ENCODE results near the gene ARMC3. TPM values are rescaled to one million over a fixed set of nuclear protein-coding genes. Genes with fewer than 3 reads are reported as not detected.
"Not testable (repeated sequence)": the region's sequence is repeated elsewhere in the genome, so short reads cannot be mapped to it uniquely, and the experiment has no call there.

ARMC3 gene
- total RNA-seq, 1 donor from 2014 or later: 0.23 TPM

DNA sequence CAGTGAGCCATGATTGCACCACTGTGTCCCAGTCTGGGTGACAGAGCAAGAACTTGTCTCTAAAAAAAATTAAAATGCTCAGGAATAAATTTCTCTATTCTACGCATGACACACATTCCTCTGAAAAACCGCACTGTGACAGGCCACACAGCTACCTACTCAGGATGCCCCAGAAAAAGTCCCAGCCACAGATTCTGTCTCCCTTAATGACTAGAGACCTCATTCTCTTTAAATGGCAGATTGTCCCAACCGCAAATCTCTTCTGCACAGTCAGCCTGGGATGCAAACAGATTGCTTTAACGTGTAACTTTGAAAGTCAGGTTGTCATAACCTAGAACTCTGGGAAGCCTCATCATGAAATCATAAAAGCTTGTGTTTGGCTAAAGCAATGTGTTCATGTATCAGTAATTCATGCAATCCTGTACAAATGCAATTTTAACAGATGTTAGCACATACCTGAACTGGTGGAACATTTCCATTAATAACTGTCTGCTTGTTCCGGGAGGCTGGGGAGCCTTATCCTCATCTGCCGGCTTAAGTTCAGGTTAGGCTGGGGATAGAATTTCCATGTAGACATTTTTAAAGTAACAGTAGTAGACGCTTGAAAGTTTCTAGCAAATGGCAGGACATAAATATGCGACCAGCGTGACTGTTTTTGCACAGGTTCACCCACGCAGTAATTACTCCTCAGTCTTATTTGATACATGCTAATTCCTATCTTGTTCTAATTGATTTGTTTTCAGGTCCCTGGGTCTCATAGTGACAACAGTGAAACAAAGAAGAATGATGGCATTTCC lies 141.4 kb downstream of the ARMC3 start:
- H3K79me2 ChIP-seq (ENCODE audit: insufficient read depth, low read length): no peaks in the 10 kb centered on the region
- FAIRE-seq: no peak
- Mint-ChIP-seq H3K9me3 (ENCODE audit: unreplicated experiment) (no peaks in the 10 kb centered on the region), H3K4me1 (ENCODE audit: low read depth, unreplicated experiment) (no peaks in the 10 kb centered on the region), H3K27ac (ENCODE audit: unreplicated experiment) (no peak overlapping the region), H3K27me3 (ENCODE audit: low read depth, unreplicated experiment) (peaks cover 9% of the 10 kb centered on the region), H3K4me3 (ENCODE audit: unreplicated experiment) (no peak overlapping the region), H3K36me3 (ENCODE audit: low read depth, unreplicated experiment) (no peaks in the 10 kb centered on the region)
- H3K4me1 ChIP-seq (ENCODE audit: insufficient read depth, low read length): peaks cover 7% of the 10 kb centered on the region
- no peaks in the 10 kb centered on the region for H3K9me3 ChIP-seq (ENCODE audit: insufficient read depth, low read depth, low read length)
- no peak overlapping the region for H3K9ac ChIP-seq (ENCODE audit: low read length)
- no peak for DNase-seq (ENCODE audit: low read depth)
- no peak overlapping the region for H3K4me2 ChIP-seq (ENCODE audit: low read length)
- no peak for TF ChIP-seq EZH2 (IDR thresholded peaks at IDR 0.05; ENCODE audit: insufficient read depth, low read length)
- TF ChIP-seq, protein P1, sequence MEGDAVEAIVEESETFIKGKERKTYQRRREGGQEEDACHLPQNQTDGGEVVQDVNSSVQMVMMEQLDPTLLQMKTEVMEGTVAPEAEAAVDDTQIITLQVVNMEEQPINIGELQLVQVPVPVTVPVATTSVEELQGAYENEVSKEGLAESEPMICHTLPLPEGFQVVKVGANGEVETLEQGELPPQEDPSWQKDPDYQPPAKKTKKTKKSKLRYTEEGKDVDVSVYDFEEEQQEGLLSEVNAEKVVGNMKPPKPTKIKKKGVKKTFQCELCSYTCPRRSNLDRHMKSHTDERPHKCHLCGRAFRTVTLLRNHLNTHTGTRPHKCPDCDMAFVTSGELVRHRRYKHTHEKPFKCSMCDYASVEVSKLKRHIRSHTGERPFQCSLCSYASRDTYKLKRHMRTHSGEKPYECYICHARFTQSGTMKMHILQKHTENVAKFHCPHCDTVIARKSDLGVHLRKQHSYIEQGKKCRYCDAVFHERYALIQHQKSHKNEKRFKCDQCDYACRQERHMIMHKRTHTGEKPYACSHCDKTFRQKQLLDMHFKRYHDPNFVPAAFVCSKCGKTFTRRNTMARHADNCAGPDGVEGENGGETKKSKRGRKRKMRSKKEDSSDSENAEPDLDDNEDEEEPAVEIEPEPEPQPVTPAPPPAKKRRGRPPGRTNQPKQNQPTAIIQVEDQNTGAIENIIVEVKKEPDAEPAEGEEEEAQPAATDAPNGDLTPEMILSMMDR (IDR thresholded peaks at IDR 0.05; ENCODE audit: insufficient read depth, low read depth, low read length): no peak
- H3K4me3 ChIP-seq (ENCODE audit: insufficient read depth, low read depth, low read length): no peak overlapping the region
- no peak overlapping the region for H2AFZ ChIP-seq (ENCODE audit: low read depth, low read length)
- H4K20me1 ChIP-seq (ENCODE audit: insufficient read depth, low read length): no peaks in the 10 kb centered on the region
- no peaks in the 10 kb centered on the region for H3K27me3 ChIP-seq (ENCODE audit: insufficient read depth, low read length)
- no peaks in the 10 kb centered on the region for H3K36me3 ChIP-seq (ENCODE audit: insufficient read depth, low read length)
- H3K27ac ChIP-seq (ENCODE audit: low read depth, low read length): no peak overlapping the region

DNA sequence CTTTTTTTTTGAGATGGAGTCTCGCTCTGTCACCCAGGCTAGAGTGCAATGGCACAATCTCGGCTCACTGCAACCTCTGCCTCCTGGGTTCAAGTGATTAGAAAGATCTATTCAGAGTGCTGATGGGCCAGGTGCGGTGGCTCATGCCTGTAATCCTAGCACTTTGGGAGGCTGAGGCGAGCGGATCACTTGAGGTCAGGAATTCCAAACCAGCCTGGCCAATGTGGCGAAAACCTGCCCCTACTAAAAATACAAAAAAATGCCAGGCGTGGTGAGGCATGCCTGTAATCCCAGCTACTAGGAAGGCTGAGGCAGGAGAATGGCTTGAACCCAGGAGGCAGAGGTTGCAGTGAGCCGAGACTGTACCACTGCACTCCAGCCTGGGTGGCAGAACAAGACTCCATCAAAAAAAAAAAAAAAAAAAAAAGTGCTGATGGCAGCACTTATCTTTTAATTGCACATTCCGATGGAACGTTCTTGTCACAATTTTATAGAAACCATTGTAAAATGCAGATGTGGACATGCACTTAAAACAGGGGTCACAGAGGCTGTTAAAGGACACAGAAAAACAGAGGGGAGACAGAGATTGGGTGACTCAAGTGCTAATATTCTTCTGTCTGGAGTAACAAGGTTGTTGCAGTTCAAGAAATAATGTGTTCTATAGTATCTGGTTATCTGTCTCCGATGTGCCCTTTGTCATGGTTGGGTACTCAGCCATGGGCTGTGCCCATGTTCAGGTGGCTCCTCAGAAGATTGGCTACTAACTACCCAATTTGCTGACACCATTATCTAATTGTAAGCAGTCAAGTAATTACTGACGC lies 142.4 kb downstream of the ARMC3 start:
- H3K27ac ChIP-seq (ENCODE audit: low read depth, low read length); H3K4me3 Mint-ChIP-seq (ENCODE audit: unreplicated experiment); H3K36me3 Mint-ChIP-seq (ENCODE audit: low read depth, unreplicated experiment); H3K4me2 ChIP-seq (ENCODE audit: low read length); H3K9me3 Mint-ChIP-seq (ENCODE audit: unreplicated experiment); H3K36me3 ChIP-seq (ENCODE audit: insufficient read depth, low read length); H3K4me1 Mint-ChIP-seq (ENCODE audit: low read depth, unreplicated experiment); FAIRE-seq; DNase-seq (ENCODE audit: low read depth); H3K4me1 ChIP-seq (ENCODE audit: insufficient read depth, low read length); H2AFZ ChIP-seq (ENCODE audit: low read depth, low read length); H3K27me3 Mint-ChIP-seq (ENCODE audit: low read depth, unreplicated experiment); H3K79me2 ChIP-seq (ENCODE audit: insufficient read depth, low read length); H3K27me3 ChIP-seq (ENCODE audit: insufficient read depth, low read length); H4K20me1 ChIP-seq (ENCODE audit: insufficient read depth, low read length); H3K27ac Mint-ChIP-seq (ENCODE audit: unreplicated experiment); H3K9me3 ChIP-seq (ENCODE audit: insufficient read depth, low read depth, low read length); H3K4me3 ChIP-seq (ENCODE audit: insufficient read depth, low read depth, low read length); H3K9ac ChIP-seq (ENCODE audit: low read length): not testable (repeated sequence)

DNA sequence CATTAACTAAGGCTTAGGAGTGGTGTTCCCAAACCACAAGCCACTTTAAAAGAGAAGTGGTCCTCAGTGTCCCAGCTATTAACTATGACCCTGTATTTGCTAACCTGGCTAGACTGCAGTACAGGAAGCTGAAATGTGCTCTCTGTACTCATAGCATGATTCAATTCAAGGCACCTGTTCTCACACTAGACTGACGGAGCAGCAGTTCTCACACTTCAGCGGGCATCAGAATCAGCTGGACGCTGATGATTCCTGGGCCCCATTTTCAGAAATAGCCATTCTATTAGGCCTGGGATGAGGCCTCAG lies 143.0 kb downstream of the ARMC3 start:
- Mint-ChIP-seq H3K27ac (ENCODE audit: unreplicated experiment) (no peak overlapping the region), H3K4me3 (ENCODE audit: unreplicated experiment) (no peak overlapping the region), H3K36me3 (ENCODE audit: low read depth, unreplicated experiment) (no peaks in the 10 kb centered on the region), H3K9me3 (ENCODE audit: unreplicated experiment) (no peaks in the 10 kb centered on the region), H3K4me1 (ENCODE audit: low read depth, unreplicated experiment) (no peaks in the 10 kb centered on the region), H3K27me3 (ENCODE audit: low read depth, unreplicated experiment) (peaks cover 9% of the 10 kb centered on the region)
- no peak overlapping the region for H3K9ac ChIP-seq (ENCODE audit: low read length)
- H3K4me2 ChIP-seq (ENCODE audit: low read length): no peak overlapping the region
- DNase-seq (ENCODE audit: low read depth) (no peak), FAIRE-seq (no peak)
- H3K9me3 ChIP-seq (ENCODE audit: insufficient read depth, low read depth, low read length): no peaks in the 10 kb centered on the region
- no peak overlapping the region for H3K4me3 ChIP-seq (ENCODE audit: insufficient read depth, low read depth, low read length)
- TF ChIP-seq EZH2 (IDR thresholded peaks at IDR 0.05; ENCODE audit: insufficient read depth, low read length): no peak
- TF ChIP-seq, protein P1 (IDR thresholded peaks at IDR 0.05; ENCODE audit: insufficient read depth, low read depth, low read length): no peak
- no peaks in the 10 kb centered on the region for H3K27me3 ChIP-seq (ENCODE audit: insufficient read depth, low read length)
- H3K27ac ChIP-seq (ENCODE audit: low read depth, low read length): no peak overlapping the region
- peaks cover under 1% of the 10 kb centered on the region for H3K4me1 ChIP-seq (ENCODE audit: insufficient read depth, low read length)
- H2AFZ ChIP-seq (ENCODE audit: low read depth, low read length): no peak overlapping the region
- H4K20me1 ChIP-seq (ENCODE audit: insufficient read depth, low read length): no peaks in the 10 kb centered on the region
- H3K79me2 ChIP-seq (ENCODE audit: insufficient read depth, low read length): no peaks in the 10 kb centered on the region
- H3K36me3 ChIP-seq (ENCODE audit: insufficient read depth, low read length): no peaks in the 10 kb centered on the region

DNA sequence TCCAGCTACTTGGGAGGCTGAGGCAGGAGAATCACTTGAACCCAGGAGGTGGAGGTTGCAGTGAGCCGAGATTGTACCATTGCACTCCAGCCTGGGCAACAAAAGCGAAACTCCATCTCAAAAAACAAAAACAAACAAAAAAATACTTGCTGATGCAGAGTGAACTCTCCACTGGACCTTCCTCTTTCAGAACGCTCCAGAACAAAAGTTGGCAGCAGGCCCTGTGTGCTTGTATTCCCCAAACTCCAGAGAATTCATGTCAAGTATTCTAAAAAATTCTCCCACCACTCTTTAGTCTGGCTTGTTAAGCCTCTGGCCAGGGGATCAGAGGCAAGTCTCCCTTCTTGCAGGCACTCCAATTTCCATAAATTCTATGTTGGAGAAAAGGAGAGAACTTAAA lies 144.7 kb downstream of the ARMC3 start:
- H3K9me3 Mint-ChIP-seq (ENCODE audit: unreplicated experiment); H3K9ac ChIP-seq (ENCODE audit: low read length); H2AFZ ChIP-seq (ENCODE audit: low read depth, low read length); H3K9me3 ChIP-seq (ENCODE audit: insufficient read depth, low read depth, low read length); H3K4me1 Mint-ChIP-seq (ENCODE audit: low read depth, unreplicated experiment); H3K36me3 Mint-ChIP-seq (ENCODE audit: low read depth, unreplicated experiment); H4K20me1 ChIP-seq (ENCODE audit: insufficient read depth, low read length); H3K4me1 ChIP-seq (ENCODE audit: insufficient read depth, low read length); H3K27me3 ChIP-seq (ENCODE audit: insufficient read depth, low read length); H3K4me2 ChIP-seq (ENCODE audit: low read length); H3K27ac ChIP-seq (ENCODE audit: low read depth, low read length); H3K79me2 ChIP-seq (ENCODE audit: insufficient read depth, low read length); DNase-seq (ENCODE audit: low read depth); H3K4me3 ChIP-seq (ENCODE audit: insufficient read depth, low read depth, low read length); H3K36me3 ChIP-seq (ENCODE audit: insufficient read depth, low read length); H3K4me3 Mint-ChIP-seq (ENCODE audit: unreplicated experiment); FAIRE-seq; H3K27ac Mint-ChIP-seq (ENCODE audit: unreplicated experiment): not testable (repeated sequence)
- peaks cover 11% of the 10 kb centered on the region for H3K27me3 Mint-ChIP-seq (ENCODE audit: low read depth, unreplicated experiment)

All from astrocyte (in vitro differentiated cells and primary cell).